Gastroesophageal sphincter (tissue), 3 donors: Measurements from ENCODE around the gene RABL2B.

Experiments used
- POLR2A ChIP-seq, 2 donors: fragments of 450-650 bp; IDR thresholded peaks; one replicate each; pipeline ENCODE4 v1.6.1; 2017; ENCODE audit warnings: antibody characterized with exemption in 2 of 2, mild to moderate bottlenecking in 2 of 2, moderate library complexity in 1 of 2
- TF ChIP-seq, protein P1 (sequence below), 4 experiments: fragments of 200-600 bp in 2 of 4; fragments of 450-650 bp in 2 of 4; sonication (generic) in 1 of 4; IDR thresholded peaks; one replicate each; pipeline ENCODE4 v1.5.1; 2017 to 2019; ENCODE audit warnings: antibody characterized with exemption in 4 of 4, mild to moderate bottlenecking in 2 of 4, moderate library complexity in 2 of 4

DNA sequence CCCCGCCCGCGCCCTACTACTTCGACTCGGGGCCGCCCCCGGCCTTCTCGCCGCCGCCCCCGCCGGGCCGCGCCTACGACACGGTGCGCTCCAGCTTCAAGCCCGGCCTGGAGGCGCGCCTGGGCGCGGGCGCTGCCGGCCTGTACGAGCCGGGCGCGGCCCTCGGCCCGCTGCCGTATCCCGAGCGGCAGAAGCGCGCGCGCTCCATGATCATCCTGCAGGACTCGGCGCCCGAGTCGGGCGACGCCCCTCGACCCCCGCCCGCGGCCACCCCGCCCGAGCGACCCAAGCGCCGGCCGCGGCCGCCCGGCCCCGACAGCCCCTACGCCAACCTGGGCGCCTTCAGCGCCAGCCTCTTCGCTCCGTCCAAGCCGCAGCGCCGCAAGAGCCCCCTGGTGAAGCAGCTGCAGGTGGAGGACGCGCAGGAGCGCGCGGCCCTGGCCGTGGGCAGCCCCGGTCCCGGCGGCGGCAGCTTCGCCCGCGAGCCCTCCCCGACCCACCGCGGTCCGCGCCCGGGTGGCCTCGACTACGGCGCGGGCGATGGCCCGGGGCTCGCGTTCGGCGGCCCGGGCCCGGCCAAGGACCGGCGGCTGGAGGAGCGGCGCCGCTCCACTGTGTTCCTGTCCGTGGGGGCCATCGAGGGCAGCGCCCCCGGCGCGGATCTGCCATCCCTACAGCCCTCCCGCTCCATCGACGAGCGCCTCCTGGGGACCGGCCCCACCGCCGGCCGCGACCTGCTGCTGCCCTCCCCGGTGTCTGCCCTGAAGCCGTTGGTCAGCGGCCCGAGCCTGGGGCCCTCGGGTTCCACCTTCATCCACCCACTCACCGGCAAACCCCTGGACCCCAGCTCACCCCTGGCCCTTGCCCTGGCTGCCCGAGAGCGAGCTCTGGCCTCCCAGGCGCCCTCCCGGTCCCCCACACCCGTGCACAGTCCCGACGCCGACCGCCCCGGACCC is 62.9 kb downstream of the RABL2B start:
- TF ChIP-seq, protein P1, sequence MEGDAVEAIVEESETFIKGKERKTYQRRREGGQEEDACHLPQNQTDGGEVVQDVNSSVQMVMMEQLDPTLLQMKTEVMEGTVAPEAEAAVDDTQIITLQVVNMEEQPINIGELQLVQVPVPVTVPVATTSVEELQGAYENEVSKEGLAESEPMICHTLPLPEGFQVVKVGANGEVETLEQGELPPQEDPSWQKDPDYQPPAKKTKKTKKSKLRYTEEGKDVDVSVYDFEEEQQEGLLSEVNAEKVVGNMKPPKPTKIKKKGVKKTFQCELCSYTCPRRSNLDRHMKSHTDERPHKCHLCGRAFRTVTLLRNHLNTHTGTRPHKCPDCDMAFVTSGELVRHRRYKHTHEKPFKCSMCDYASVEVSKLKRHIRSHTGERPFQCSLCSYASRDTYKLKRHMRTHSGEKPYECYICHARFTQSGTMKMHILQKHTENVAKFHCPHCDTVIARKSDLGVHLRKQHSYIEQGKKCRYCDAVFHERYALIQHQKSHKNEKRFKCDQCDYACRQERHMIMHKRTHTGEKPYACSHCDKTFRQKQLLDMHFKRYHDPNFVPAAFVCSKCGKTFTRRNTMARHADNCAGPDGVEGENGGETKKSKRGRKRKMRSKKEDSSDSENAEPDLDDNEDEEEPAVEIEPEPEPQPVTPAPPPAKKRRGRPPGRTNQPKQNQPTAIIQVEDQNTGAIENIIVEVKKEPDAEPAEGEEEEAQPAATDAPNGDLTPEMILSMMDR (IDR thresholded peaks at IDR 0.05): no peak
- TF ChIP-seq POLR2A (IDR thresholded peaks at IDR 0.05): no peak
